Type B pancreatic cell (in vitro differentiated cells): ENCODE measurements around the gene COL13A1. TPM values are rescaled to one million over a fixed set of nuclear protein-coding genes. Genes with fewer than 3 reads are reported as not detected.

Experiments used
- DNase-seq: peaks from one replicate; pipeline ENCODE4 v3.0.0; 2021; ENCODE audit warnings: mixed read lengths; ENCODE audit not compliant: unreplicated experiment; ENCODE audit errors: extremely low spot score
- H3K27ac Mint-ChIP-seq: 2 replicates; pipeline ENCODE4 v1.8.0; 2021; ENCODE audit warnings: mild to moderate bottlenecking, mixed read lengths
- H3K27me3 Mint-ChIP-seq: 2 replicates; pipeline ENCODE4 v1.8.0; 2021; ENCODE audit warnings: mixed read lengths
- H3K36me3 Mint-ChIP-seq: 2 replicates; pipeline ENCODE4 v1.8.0; 2021; ENCODE audit warnings: mixed read lengths
- H3K4me1 Mint-ChIP-seq: one replicate; pipeline ENCODE4 v1.8.0; 2021; ENCODE audit warnings: mixed read lengths; ENCODE audit not compliant: unreplicated experiment
- H3K4me3 Mint-ChIP-seq: 2 replicates; pipeline ENCODE4 v1.8.0; 2021; ENCODE audit warnings: mild to moderate bottlenecking, mixed read lengths
- H3K9me3 Mint-ChIP-seq: 2 replicates; pipeline ENCODE4 v1.8.0; 2021; ENCODE audit warnings: mixed read lengths
- CTCF ChIP-seq: fragments of 200-600 bp; sonication (generic); conservative IDR thresholded peaks from 2 replicates; pipeline ENCODE4 v1.5.0; 2021; ENCODE audit warnings: antibody characterized with exemption, mild to moderate bottlenecking
- total RNA-seq: library from RNA; stranded (reverse); gene quantifications from 2 replicates; pipeline ENCODE4 v1.2.1, GENCODE V29; 2021; ENCODE audit warnings: low replicate concordance

The COL13A1 gene
- total RNA-seq, 1 donor from 2014 or later = 18.6 TPM

- no peak overlapping the region for H3K27ac Mint-ChIP-seq
- no peaks in the 10 kb centered on the region for H3K36me3 Mint-ChIP-seq
- no peak overlapping the region for H3K4me3 Mint-ChIP-seq
- peaks cover 8% of the 10 kb centered on the region for H3K27me3 Mint-ChIP-seq
- H3K9me3 Mint-ChIP-seq = no peaks in the 10 kb centered on the region
- TF ChIP-seq CTCF = no peak
- peaks cover 33% of the 10 kb centered on the region for H3K4me1 Mint-ChIP-seq
- DNase-seq = no peak
These were observed 68.9 kb downstream of the COL13A1 start for GRCh38 chr10:69870591-69870990.

GRCh38 chr10:69871074-69871473 lies 69.4 kb downstream of the COL13A1 start:
- Mint-ChIP-seq H3K4me3 (no peak overlapping the region), H3K27ac (no peak overlapping the region), H3K4me1 (peaks cover 31% of the 10 kb centered on the region), H3K9me3 (no peaks in the 10 kb centered on the region), H3K27me3 (peaks cover 8% of the 10 kb centered on the region), H3K36me3 (no peaks in the 10 kb centered on the region)
- DNase-seq = no peak
- TF ChIP-seq CTCF = peak; percentile 30

- no peak for TF ChIP-seq CTCF
- Mint-ChIP-seq H3K9me3 (no peaks in the 10 kb centered on the region), H3K27ac (no peak overlapping the region), H3K4me3 (no peak overlapping the region), H3K36me3 (no peaks in the 10 kb centered on the region), H3K27me3 (peaks cover 8% of the 10 kb centered on the region), H3K4me1 (peaks cover 23% of the 10 kb centered on the region)
- no peak for DNase-seq
These were observed 70.6 kb downstream of the COL13A1 start for GRCh38 chr10:69872323-69872722.

GRCh38 chr10:69873135-69873639 lies 71.5 kb downstream of the COL13A1 start:
- no peak for DNase-seq
- H3K4me1 Mint-ChIP-seq = peaks cover 25% of the 10 kb centered on the region
- H3K36me3 Mint-ChIP-seq = no peaks in the 10 kb centered on the region
- H3K4me3 Mint-ChIP-seq = no peak overlapping the region
- H3K27me3 Mint-ChIP-seq = peaks cover 11% of the 10 kb centered on the region
- TF ChIP-seq CTCF = no peak
- no peak overlapping the region for H3K27ac Mint-ChIP-seq
- no peaks in the 10 kb centered on the region for H3K9me3 Mint-ChIP-seq

- no peak for DNase-seq
- H3K36me3 Mint-ChIP-seq = no peaks in the 10 kb centered on the region
- peaks cover 23% of the 10 kb centered on the region for H3K4me1 Mint-ChIP-seq
These were observed 72.7 kb downstream of the COL13A1 start for GRCh38 chr10:69874449-69874848.

More at GRCh38 chr10:69874449-69874848, 72.7 kb downstream of the COL13A1 start:
- Mint-ChIP-seq H3K4me3 (no peak overlapping the region), H3K9me3 (no peaks in the 10 kb centered on the region), H3K27ac (no peak overlapping the region), H3K27me3 (peaks cover 14% of the 10 kb centered on the region)
- TF ChIP-seq CTCF = no peak
